ENCODE measurements around the gene CRISPLD2.

DNA sequence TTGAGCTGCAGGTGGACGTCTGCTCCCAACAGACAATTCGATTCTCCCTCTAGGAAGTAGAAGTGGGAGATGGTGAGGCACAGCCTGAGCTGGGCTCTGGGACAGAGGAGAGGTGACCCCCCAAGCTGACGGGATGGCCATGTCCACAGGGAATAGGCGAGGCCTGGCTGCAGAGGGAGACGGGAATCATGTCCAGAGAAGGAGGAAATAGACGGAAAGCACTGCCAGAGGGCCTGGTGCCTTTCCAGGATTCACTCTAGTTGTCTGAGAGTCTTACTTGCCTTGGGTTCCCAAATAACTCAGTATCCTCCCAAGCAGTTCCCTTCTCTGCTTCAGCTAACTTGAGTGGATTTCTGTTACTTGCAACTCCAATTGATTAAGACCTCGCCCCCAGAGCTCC, 4.3 kb upstream of the CRISPLD2 start:
- TF ChIP-seq, protein P1, sequence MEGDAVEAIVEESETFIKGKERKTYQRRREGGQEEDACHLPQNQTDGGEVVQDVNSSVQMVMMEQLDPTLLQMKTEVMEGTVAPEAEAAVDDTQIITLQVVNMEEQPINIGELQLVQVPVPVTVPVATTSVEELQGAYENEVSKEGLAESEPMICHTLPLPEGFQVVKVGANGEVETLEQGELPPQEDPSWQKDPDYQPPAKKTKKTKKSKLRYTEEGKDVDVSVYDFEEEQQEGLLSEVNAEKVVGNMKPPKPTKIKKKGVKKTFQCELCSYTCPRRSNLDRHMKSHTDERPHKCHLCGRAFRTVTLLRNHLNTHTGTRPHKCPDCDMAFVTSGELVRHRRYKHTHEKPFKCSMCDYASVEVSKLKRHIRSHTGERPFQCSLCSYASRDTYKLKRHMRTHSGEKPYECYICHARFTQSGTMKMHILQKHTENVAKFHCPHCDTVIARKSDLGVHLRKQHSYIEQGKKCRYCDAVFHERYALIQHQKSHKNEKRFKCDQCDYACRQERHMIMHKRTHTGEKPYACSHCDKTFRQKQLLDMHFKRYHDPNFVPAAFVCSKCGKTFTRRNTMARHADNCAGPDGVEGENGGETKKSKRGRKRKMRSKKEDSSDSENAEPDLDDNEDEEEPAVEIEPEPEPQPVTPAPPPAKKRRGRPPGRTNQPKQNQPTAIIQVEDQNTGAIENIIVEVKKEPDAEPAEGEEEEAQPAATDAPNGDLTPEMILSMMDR (IDR thresholded peaks at IDR 0.05; ENCODE audit: low read length): no peak
- TF ChIP-seq EZH2phosphoT487 (IDR thresholded peaks at IDR 0.05; ENCODE audit: low read length) (no peak), EZH2 (optimal IDR thresholded peaks at IDR 0.05; ENCODE audit: low read depth, low read length) (no peak)
